Progenitor cell of endocrine pancreas (in vitro differentiated cells): Measurements from ENCODE around the gene ZFPM1. TPM values are rescaled to one million over a fixed set of nuclear protein-coding genes. Genes with fewer than 3 reads are reported as not detected.

Source experiments
- DNase-seq: peaks from one replicate; pipeline ENCODE4 v3.0.0; 2021; ENCODE audit warnings: low spot score; ENCODE audit not compliant: unreplicated experiment
- H3K27ac Mint-ChIP-seq: 2 replicates; pipeline ENCODE4 v1.8.0; 2021; ENCODE audit warnings: mild to moderate bottlenecking, moderate library complexity, mixed read lengths
- H3K27me3 Mint-ChIP-seq: 2 replicates; pipeline ENCODE4 v1.8.0; 2021; ENCODE audit warnings: mixed read lengths
- H3K36me3 Mint-ChIP-seq: 2 replicates; pipeline ENCODE4 v1.8.0; 2022; ENCODE audit warnings: mixed read lengths; ENCODE audit not compliant: insufficient read depth
- H3K4me1 Mint-ChIP-seq: 2 replicates; pipeline ENCODE4 v1.8.0; 2021; ENCODE audit warnings: low read depth, mixed read lengths
- H3K4me3 Mint-ChIP-seq: 2 replicates; pipeline ENCODE4 v1.8.0; 2021; ENCODE audit warnings: low read depth, mild to moderate bottlenecking, moderate library complexity, mixed read lengths
- H3K9me3 Mint-ChIP-seq: 2 replicates; pipeline ENCODE4 v1.8.0; 2021; ENCODE audit warnings: low read depth, mixed read lengths
- total RNA-seq: library from RNA; stranded (reverse); gene quantifications from 2 replicates; pipeline ENCODE4 v1.2.1, GENCODE V29; 2021
- TF ChIP-seq, protein P1 (sequence below): fragments of 200-600 bp; sonication (generic); IDR thresholded peaks from one replicate; pipeline ENCODE4 v1.5.0; 2021; ENCODE audit warnings: antibody characterized with exemption, mild to moderate bottlenecking; ENCODE audit not compliant: unreplicated experiment

The ZFPM1 gene
- total RNA-seq, 1 donor from 2014 or later = 90.6 TPM

GRCh38 chr16:88428616-88429386 lies 24.3 kb upstream of the ZFPM1 start:
- H3K9me3 Mint-ChIP-seq = no peaks in the 10 kb centered on the region
- no peak for DNase-seq
- TF ChIP-seq, protein P1, sequence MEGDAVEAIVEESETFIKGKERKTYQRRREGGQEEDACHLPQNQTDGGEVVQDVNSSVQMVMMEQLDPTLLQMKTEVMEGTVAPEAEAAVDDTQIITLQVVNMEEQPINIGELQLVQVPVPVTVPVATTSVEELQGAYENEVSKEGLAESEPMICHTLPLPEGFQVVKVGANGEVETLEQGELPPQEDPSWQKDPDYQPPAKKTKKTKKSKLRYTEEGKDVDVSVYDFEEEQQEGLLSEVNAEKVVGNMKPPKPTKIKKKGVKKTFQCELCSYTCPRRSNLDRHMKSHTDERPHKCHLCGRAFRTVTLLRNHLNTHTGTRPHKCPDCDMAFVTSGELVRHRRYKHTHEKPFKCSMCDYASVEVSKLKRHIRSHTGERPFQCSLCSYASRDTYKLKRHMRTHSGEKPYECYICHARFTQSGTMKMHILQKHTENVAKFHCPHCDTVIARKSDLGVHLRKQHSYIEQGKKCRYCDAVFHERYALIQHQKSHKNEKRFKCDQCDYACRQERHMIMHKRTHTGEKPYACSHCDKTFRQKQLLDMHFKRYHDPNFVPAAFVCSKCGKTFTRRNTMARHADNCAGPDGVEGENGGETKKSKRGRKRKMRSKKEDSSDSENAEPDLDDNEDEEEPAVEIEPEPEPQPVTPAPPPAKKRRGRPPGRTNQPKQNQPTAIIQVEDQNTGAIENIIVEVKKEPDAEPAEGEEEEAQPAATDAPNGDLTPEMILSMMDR = no peak
- no peaks in the 10 kb centered on the region for H3K36me3 Mint-ChIP-seq
- peaks cover 14% of the 10 kb centered on the region for H3K27me3 Mint-ChIP-seq
- H3K4me3 Mint-ChIP-seq = no peak overlapping the region
- no peaks in the 10 kb centered on the region for H3K4me1 Mint-ChIP-seq
- H3K27ac Mint-ChIP-seq = no peak overlapping the region

DNA sequence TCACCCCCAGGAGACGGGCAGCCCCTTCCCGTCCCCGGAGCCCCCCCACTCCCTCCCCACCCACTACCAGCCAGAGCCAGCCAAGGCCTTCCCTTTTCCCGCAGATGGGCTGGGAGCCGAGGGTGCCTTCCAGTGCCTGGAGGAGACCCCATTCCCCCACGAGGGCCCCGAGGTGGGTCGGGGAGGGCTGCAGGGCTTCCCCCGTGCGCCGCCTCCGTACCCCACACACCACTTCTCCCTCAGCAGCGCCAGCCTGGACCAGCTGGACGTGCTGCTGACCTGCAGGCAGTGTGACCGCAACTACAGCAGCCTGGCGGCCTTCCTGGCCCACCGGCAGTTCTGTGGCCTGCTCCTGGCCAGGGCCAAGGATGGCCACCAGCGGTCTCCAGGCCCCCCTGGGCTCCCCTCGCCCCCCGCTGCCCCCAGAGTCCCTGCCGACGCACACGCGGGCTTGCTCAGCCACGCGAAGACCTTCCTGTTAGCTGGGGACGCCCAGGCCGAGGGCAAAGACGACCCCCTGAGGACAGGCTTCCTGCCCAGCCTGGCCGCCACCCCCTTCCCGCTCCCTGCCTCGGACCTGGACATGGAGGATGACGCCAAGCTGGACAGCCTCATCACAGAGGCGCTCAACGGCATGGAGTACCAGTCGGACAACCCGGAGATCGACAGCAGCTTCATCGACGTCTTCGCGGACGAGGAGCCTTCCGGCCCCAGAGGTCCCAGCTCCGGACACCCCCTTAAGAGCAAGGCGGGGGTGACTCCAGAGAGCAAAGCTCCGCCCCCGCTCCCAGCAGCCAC lies 23.5 kb upstream of the ZFPM1 start:
- no peak overlapping the region for H3K27ac Mint-ChIP-seq
- H3K4me3 Mint-ChIP-seq = no peak overlapping the region
- no peaks in the 10 kb centered on the region for H3K4me1 Mint-ChIP-seq
- no peak for DNase-seq
- H3K27me3 Mint-ChIP-seq = peaks cover 9% of the 10 kb centered on the region
- no peaks in the 10 kb centered on the region for H3K9me3 Mint-ChIP-seq
- TF ChIP-seq, protein P1 = no peak
- H3K36me3 Mint-ChIP-seq = no peaks in the 10 kb centered on the region

DNA sequence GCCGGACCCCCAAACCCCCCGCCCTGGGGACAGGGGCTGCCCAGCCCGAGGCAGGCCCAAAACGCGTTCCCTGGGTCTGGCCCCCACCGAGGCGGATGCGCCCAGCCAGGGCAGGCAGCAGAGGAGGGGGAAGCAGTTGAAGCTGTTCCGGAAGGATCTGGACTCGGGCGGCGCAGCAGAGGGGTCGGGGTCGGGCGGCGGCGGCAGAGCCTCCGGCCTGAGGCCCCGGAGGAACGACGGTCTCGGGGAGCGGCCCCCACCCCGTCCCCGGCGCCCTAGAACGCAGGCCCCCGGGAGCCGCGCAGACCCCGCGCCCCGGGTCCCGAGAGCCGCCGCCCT lies 22.9 kb upstream of the ZFPM1 start:
- TF ChIP-seq, protein P1 = no peak

GRCh38 chr16:88430524-88431446 lies 22.3 kb upstream of the ZFPM1 start:
- no peak for DNase-seq
- TF ChIP-seq, protein P1 = no peak
- Mint-ChIP-seq H3K4me1 (no peaks in the 10 kb centered on the region), H3K9me3 (no peaks in the 10 kb centered on the region), H3K27ac (no peak overlapping the region), H3K4me3 (no peak overlapping the region), H3K36me3 (no peaks in the 10 kb centered on the region), H3K27me3 (peaks cover 17% of the 10 kb centered on the region)

More for the DNA sequence above, 22.9 kb upstream of the ZFPM1 start:
- no peaks in the 10 kb centered on the region for H3K36me3 Mint-ChIP-seq
- H3K4me1 Mint-ChIP-seq = no peaks in the 10 kb centered on the region
- H3K27ac Mint-ChIP-seq = no peak overlapping the region
- no peaks in the 10 kb centered on the region for H3K9me3 Mint-ChIP-seq
- H3K4me3 Mint-ChIP-seq = no peak overlapping the region
- peaks cover 12% of the 10 kb centered on the region for H3K27me3 Mint-ChIP-seq
- DNase-seq = no peak

DNA sequence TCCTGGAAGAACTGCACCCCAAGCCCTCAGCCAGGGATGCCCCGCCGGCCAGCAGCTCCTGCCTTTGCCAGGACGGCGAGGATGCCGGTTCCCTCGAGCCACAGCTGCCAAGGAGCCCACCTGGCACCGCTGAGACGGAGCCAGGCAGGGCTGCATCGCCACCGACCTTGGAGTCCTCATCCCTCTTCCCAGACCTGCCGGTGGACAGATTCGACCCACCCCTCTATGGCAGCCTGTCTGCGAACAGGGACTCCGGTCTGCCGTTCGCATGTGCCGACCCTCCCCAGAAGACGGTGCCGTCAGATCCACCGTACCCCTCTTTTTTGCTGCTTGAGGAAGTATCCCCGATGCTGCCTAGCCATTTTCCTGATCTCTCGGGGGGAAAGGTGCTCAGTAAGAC lies 21.4 kb upstream of the ZFPM1 start:
- H3K27me3 Mint-ChIP-seq = peaks cover 17% of the 10 kb centered on the region
- no peaks in the 10 kb centered on the region for H3K9me3 Mint-ChIP-seq
- no peak overlapping the region for H3K4me3 Mint-ChIP-seq
- no peak for DNase-seq
- TF ChIP-seq, protein P1 = no peak
- H3K4me1 Mint-ChIP-seq = no peaks in the 10 kb centered on the region
- no peaks in the 10 kb centered on the region for H3K36me3 Mint-ChIP-seq
- H3K27ac Mint-ChIP-seq = no peak overlapping the region
